ENCODE data around the gene SLC12A9.

GRCh38 chr7:100825751-100826513, 26.6 kb upstream of the SLC12A9 start:
- TF ChIP-seq EP300 (IDR thresholded peaks at IDR 0.05) (no peak), CTCF (IDR thresholded peaks at IDR 0.05) (peak in 1 of 6 experiments; percentile 12), POLR2A (IDR thresholded peaks at IDR 0.05) (no peak)

All from upper lobe of left lung (tissue), 4 donors.